GM21447 (cell line): Measurements from ENCODE around the gene ARHGEF25.

Source experiments
- ATAC-seq: cut with Tn5 transposase; IDR thresholded peaks from one replicate; pipeline ENCODE4 v1.9.1; 2021; ENCODE audit not compliant: unreplicated experiment

Gene ARHGEF25

GRCh38 chr12:57620936-57621496 is 9.8 kb downstream of the ARHGEF25 start:
- ATAC-seq, result no peak

- no peak for ATAC-seq
Measured at GRCh38 chr12:57621497-57622292, 10.5 kb downstream of the ARHGEF25 start.

- ATAC-seq, result no peak
Measured at GRCh38 chr12:57622293-57623245, 11.3 kb downstream of the ARHGEF25 start.

GRCh38 chr12:57623385-57623784 is 12.2 kb downstream of the ARHGEF25 start:
- ATAC-seq, result no peak

DNA sequence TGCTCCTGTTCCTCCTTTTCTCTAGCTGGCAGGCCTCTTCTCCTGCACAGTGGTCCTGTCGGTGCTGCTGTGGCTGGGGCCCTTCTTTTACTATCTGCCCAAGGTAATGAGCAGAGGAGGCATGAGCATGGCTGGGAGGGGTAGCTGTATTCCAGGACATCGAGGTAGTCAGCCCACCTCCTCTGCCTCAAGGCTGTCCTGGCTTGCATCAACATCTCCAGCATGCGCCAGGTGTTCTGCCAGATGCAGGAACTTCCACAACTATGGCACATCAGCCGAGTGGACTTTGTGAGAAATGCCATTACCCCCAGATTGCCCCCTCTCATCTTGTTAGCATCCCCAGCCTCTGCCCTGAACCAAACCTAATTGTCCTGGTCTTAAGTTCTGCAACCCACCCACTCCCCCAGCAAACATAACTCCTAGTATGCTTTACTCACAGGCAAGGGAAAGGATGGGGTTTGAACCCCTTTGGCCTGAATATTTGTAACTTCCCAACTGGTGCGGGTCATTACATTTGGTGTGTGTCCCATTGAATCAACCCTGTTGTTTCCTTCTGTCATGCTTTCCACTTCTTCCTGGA is 12.7 kb downstream of the ARHGEF25 start:
- ATAC-seq, result no peak

GRCh38 chr12:57624441-57625220 is 13.4 kb downstream of the ARHGEF25 start:
- ATAC-seq, result no peak

GRCh38 chr12:57625261-57626032 is 14.2 kb downstream of the ARHGEF25 start:
- ATAC-seq, result no peak

DNA sequence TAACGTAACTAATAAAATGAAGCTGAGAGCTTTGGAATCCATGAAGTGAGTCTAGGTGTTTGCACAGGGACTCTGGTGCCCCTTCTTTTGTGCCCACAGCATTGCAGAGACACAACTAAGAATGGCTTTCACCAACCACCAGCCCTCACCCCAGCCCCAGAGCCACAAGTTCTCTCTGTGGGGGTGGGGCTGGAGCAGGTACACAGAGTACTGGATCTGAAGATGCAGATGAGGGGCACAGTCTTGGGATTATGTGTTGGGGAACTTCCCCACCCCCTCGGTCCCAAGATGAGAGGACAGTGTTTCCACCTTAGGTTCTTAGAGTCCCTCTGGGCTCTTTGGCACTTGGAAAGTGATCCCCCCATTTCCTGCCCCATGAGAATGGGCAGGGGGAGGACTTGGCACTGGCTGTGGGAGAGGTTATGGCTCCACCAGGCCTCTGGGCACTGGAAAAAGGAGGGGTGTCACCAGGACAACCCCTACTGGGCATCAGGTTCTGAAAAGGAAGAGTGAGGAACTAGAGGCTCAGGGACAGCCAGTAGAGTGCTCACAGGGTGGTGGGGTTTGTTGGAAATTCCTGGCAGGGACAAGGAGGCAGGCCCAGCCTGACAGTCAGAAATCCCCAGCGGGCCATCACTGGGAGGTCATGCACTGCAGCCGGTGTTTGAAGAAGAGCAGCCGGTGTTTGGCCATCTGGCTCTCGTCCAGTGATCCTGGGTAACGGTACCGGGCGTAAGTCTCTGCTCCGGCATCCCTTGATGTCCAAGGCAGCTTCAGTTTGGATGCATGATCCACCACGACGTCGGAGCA is 15.1 kb downstream of the ARHGEF25 start:
- no peak for ATAC-seq

- no peak for ATAC-seq
Measured at GRCh38 chr12:57626921-57627445, 15.7 kb downstream of the ARHGEF25 start.

DNA sequence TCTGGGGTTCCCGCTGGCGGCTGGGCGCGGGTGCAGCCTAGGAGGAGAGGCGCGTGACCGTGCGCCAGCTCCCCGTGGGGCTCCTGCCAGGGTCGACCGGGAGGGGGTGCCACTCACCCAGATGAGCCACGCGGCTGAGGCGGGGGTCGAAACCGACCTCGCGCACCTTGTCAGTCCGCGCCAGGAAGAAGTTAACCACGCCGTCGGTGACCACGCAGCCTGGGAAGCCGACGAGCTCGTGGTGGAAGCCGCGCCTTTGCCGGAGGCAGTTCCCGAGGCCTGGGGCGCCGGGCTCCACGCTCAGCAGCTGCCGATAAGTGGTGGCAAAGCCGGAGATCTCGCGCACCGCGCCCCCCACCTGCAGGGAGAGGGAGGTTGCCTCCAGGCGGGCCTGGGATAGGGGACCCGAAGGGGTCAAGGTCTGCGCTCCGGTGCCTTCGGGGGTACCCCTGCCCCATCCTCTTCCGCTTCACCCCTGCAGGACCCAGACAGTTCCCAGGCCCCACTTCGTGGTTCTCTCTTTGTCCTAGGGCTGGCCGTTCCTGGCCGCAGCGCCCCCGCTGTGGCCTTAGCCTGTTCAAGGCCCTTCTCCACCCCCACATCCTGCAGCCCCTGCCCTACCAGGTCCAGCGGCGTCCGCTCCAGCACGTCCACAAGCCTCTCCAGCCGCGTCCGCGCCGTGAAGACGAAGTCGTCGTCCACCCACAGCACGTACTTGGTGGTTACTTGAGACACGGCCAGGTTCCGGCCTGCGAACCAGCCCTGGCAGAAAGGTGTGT is 16.5 kb downstream of the ARHGEF25 start:
- no peak for ATAC-seq

GRCh38 chr12:57628280-57629191 is 17.3 kb downstream of the ARHGEF25 start:
- ATAC-seq, result no peak

DNA sequence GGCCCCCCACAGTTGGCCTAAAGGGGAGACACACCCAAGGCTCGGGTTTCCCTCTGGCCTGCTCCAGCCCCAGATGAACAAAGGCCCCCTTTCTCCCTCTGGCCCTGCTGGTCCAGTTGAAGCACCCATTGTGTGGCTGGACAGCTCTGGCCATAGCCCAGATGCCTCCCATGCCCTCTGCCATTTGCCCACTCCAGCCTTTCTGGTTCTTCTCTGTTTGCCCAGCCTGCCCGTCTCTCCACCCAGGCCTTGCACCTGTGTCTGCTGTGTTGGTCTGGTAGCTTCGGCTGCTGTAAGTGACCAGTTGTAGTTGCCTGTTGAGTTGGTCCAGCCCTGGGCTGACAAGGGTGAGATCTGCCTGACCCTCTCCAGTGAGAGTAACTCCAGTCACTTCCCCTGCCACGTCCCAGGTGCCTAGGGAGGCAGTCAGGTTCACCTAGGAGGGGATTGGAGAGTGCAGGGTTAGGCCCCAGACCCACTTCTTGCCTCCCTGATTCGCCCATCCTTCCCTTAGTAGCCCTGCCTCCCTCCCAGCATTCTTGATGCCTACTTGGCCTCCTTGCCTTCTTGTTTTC is 18.7 kb downstream of the ARHGEF25 start:
- ATAC-seq, result no peak

DNA sequence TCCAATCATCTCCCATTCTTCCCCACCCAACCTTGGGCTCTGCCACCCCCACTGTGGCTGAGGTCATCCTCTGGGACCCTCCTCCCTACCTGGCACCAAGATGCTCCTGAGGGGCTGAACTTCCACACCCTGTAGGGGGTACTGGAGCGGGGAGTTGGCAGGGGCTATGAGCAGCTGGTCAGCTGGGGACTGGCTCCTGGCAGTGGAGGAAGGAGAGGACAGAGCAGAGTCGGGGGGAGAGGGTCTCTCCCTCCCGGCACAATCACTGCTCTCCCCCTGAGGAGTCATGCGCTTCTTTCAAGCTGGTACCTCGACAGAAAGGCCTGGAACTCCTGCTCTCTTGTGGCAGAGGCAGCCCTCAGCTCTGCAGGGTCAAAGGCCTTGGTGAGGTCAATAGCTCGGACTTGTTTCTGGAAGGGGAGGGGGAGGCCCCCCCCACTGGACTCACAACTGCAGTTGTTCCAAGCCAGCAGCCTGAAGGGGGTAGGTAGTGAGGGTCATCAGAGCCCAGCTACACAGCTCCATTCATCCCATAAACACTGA is 19.7 kb downstream of the ARHGEF25 start:
- ATAC-seq, result no peak

DNA sequence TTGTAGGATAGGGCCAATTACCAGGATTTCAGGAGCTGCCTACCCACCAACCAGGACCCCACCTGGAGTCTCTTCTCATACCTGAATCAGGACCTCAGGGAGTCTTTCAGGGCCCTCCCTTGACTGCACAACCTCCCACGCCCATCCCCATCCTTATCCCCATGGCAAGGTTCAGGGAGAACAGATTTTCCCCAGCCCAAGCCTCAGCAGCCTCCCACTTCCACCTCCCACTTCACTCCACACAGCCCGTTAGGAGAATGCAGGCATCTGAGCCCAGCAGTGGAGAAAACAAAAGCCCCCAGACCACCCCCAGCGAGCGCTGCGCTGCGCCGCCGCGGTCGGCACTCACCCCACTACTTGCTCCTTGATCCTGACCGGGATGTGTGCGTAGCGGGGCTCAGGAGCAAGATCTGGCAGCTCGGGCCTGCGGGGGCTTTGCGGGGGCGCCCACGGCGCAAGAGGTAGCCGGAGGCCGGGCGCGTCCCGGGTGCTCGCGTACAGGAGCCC is 20.4 kb downstream of the ARHGEF25 start:
- ATAC-seq, result no peak

GRCh38 chr12:57632073-57632957 is 21.1 kb downstream of the ARHGEF25 start:
- no peak for ATAC-seq
